ENCODE measurements around the gene DSEL. TPM values are rescaled to one million over a fixed set of nuclear protein-coding genes. Genes with fewer than 3 reads are reported as not detected.

Gene DSEL
- total RNA-seq, 1 donor from 2014 or later = 105 TPM

DNA sequence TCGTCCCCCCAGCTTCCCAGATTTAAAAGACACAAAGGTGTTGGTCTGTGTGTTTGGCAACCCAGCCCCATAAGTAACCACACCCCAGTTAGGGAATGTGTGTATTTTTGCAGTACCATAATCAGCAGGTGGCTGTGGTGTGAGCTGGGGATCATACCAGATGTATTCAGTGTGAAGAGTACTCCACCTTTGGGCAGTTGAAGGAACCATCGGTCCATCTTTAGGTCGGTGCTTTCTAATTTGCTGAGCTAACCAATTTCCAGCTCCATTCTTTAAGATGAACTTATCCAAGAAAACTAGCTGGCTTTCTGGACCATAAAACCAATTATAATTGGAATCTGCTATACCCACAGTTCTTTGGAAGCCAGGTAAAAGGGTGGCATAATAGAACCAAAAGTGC, 3.2 kb downstream of the DSEL start:
- peaks cover 63% of the 10 kb centered on the region for H3K4me1 Mint-ChIP-seq (ENCODE audit: unreplicated experiment)
- H3K4me3 Mint-ChIP-seq (ENCODE audit: unreplicated experiment) = peak overlapping the region; percentile 88
- no peak for DNase-seq (ENCODE audit: extremely low spot score, unreplicated experiment)
- no peaks in the 10 kb centered on the region for H3K27me3 Mint-ChIP-seq (ENCODE audit: unreplicated experiment)
- TF ChIP-seq, protein P1, sequence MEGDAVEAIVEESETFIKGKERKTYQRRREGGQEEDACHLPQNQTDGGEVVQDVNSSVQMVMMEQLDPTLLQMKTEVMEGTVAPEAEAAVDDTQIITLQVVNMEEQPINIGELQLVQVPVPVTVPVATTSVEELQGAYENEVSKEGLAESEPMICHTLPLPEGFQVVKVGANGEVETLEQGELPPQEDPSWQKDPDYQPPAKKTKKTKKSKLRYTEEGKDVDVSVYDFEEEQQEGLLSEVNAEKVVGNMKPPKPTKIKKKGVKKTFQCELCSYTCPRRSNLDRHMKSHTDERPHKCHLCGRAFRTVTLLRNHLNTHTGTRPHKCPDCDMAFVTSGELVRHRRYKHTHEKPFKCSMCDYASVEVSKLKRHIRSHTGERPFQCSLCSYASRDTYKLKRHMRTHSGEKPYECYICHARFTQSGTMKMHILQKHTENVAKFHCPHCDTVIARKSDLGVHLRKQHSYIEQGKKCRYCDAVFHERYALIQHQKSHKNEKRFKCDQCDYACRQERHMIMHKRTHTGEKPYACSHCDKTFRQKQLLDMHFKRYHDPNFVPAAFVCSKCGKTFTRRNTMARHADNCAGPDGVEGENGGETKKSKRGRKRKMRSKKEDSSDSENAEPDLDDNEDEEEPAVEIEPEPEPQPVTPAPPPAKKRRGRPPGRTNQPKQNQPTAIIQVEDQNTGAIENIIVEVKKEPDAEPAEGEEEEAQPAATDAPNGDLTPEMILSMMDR (IDR thresholded peaks at IDR 0.05) = peak; percentile 30
- no peaks in the 10 kb centered on the region for H3K9me3 Mint-ChIP-seq (ENCODE audit: unreplicated experiment)
- H3K36me3 Mint-ChIP-seq (ENCODE audit: unreplicated experiment) = peaks cover 60% of the 10 kb centered on the region
- no peak overlapping the region for H3K27ac Mint-ChIP-seq (ENCODE audit: unreplicated experiment)

DNA sequence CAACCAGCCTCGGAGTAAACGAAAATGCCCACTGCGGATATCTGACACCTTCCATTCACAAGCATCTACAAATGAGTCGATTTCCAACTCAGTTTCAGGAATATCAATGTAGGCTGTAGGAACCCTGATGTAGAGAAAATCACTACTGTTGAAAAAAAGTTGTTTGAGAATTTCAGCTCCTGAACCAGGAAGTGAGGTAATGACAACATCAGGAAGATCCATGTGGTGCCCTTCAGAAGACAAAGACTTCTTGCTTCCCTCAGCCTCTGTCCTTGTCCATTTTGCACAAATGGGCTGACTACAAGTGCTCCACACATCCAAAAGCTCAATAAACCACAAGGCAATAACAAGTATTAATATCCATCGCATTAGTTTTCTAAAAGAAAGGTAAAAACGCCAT, 4.7 kb downstream of the DSEL start:
- Mint-ChIP-seq H3K4me3 (ENCODE audit: unreplicated experiment) (no peak overlapping the region), H3K4me1 (ENCODE audit: unreplicated experiment) (peaks cover 52% of the 10 kb centered on the region), H3K9me3 (ENCODE audit: unreplicated experiment) (no peaks in the 10 kb centered on the region), H3K36me3 (ENCODE audit: unreplicated experiment) (peaks cover 60% of the 10 kb centered on the region), H3K27me3 (ENCODE audit: unreplicated experiment) (no peaks in the 10 kb centered on the region), H3K27ac (ENCODE audit: unreplicated experiment) (no peak overlapping the region)
- TF ChIP-seq, protein P1 (IDR thresholded peaks at IDR 0.05) = no peak
- DNase-seq (ENCODE audit: extremely low spot score, unreplicated experiment) = no peak

DNA sequence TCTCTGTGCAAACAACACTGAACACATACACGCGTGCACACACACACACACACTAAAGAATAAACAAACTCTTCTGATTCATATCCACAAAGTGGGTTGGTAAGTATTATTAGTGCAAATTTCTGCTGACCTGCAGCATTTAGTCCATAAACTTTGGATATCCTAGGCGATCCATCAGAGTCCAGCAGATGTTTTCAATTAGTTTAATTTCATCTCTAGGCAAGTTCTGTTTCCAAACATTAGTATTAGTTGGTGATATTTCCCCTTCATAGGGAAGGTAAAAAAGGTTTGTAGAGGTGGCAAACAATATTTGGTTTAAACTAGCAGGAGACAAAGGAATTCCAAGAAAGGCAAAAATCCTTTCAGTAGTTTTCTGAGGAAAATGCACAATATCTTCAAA, 5.7 kb downstream of the DSEL start:
- no peak overlapping the region for H3K4me3 Mint-ChIP-seq (ENCODE audit: unreplicated experiment)
- TF ChIP-seq, protein P1 (IDR thresholded peaks at IDR 0.05) = no peak
- no peak overlapping the region for H3K27ac Mint-ChIP-seq (ENCODE audit: unreplicated experiment)
- no peaks in the 10 kb centered on the region for H3K27me3 Mint-ChIP-seq (ENCODE audit: unreplicated experiment)
- DNase-seq (ENCODE audit: extremely low spot score, unreplicated experiment) = no peak
- peaks cover 70% of the 10 kb centered on the region for H3K36me3 Mint-ChIP-seq (ENCODE audit: unreplicated experiment)
- peaks cover 52% of the 10 kb centered on the region for H3K4me1 Mint-ChIP-seq (ENCODE audit: unreplicated experiment)
- H3K9me3 Mint-ChIP-seq (ENCODE audit: unreplicated experiment) = peaks cover 5% of the 10 kb centered on the region

DNA sequence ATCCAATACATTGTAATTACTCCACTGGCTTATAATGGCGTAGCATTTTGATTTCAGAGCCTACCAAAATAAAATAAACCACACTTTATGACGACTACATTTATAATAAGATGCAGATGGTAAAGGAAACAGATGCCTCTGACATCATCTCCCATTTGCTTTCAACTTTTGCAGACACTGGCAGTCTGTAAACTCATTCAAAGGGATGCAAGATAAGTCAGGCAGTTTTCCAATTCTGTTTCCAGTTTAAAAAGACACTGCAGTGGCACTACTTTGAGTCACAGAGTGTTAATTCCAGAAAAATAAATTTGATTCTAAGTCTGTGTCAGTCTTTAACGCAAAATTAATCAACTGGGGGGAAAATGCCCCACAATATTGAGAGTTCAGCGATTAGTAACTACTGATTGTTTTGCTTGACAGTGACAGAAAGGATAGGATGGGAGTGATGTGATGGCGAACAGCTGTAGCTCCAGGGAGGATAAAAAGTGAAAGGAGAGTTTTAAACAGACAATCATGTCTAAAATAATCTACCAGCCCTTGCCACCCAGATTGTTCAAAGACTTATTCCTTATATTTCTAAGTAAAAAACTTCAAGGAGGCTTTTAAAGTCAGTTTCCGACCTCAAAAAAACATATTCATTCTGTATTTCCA, 6.7 kb downstream of the DSEL start:
- no peak overlapping the region for H3K4me3 Mint-ChIP-seq (ENCODE audit: unreplicated experiment)
- no peaks in the 10 kb centered on the region for H3K27me3 Mint-ChIP-seq (ENCODE audit: unreplicated experiment)
- H3K4me1 Mint-ChIP-seq (ENCODE audit: unreplicated experiment) = peaks cover 54% of the 10 kb centered on the region
- no peak overlapping the region for H3K27ac Mint-ChIP-seq (ENCODE audit: unreplicated experiment)
- peaks cover 8% of the 10 kb centered on the region for H3K9me3 Mint-ChIP-seq (ENCODE audit: unreplicated experiment)
- H3K36me3 Mint-ChIP-seq (ENCODE audit: unreplicated experiment) = peaks cover 71% of the 10 kb centered on the region
- DNase-seq (ENCODE audit: extremely low spot score, unreplicated experiment) = no peak
- TF ChIP-seq, protein P1 (IDR thresholded peaks at IDR 0.05) = no peak

DNA sequence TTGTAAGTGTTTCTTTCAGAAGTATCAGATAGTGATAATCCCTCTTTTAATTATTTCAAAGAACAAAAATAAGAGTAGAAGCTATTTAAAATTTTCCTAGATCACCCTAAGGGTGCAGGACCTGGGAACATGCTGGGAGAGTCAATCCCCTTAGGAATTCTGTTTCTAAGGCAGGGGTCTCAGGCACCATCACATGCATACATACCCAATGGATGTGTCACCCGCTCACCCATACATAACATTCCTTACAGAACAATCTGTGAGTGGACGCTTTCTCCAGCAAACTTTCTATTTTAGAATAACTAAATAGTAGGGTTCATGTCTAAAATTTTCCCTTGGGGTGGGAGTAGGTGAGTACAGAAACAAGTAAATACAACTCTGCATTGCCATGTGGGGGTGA, 8.4 kb downstream of the DSEL start:
- peaks cover 8% of the 10 kb centered on the region for H3K9me3 Mint-ChIP-seq (ENCODE audit: unreplicated experiment)
- H3K4me3 Mint-ChIP-seq (ENCODE audit: unreplicated experiment) = no peak overlapping the region
- no peaks in the 10 kb centered on the region for H3K27me3 Mint-ChIP-seq (ENCODE audit: unreplicated experiment)
- peaks cover 45% of the 10 kb centered on the region for H3K4me1 Mint-ChIP-seq (ENCODE audit: unreplicated experiment)
- peaks cover 57% of the 10 kb centered on the region for H3K36me3 Mint-ChIP-seq (ENCODE audit: unreplicated experiment)
- TF ChIP-seq, protein P1 (IDR thresholded peaks at IDR 0.05) = no peak
- H3K27ac Mint-ChIP-seq (ENCODE audit: unreplicated experiment) = no peak overlapping the region
- DNase-seq (ENCODE audit: extremely low spot score, unreplicated experiment) = no peak

Measured in osteocyte (in vitro differentiated cells).